Measurements from ENCODE around the gene ATG10. TPM values are rescaled to one million over a fixed set of nuclear protein-coding genes. Genes with fewer than 3 reads are reported as not detected.
"Not testable (repeated sequence)": the region's sequence is repeated elsewhere in the genome, so short reads cannot be mapped to it uniquely, and the experiment has no call there.

ATG10 gene
- total RNA-seq, 1 experiment from 2014 or later = 11.2 TPM

DNA sequence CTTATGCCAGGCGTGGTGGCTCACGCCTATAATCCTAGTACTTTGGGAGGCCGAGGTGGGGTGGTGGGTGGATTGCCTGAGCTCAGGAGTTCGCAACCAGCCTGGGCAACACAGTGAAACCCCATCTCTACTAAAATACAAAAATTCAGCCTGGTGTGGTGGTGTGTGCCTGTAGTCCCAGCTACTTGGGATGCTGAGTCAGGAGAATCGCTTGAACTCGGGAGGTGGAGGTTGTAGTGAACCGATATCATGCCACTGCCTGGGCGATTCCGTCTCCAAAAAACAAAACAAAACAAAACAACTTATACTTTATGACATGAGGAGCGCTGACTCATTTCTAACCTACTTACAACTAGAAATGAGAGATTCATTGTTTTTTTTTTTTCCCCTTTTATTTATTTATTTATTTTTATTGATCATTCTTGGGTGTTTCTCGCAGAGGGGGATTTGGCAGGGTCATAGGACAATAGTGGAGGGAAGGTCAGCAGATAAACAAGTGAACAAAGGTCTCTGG, 10.4 kb downstream of the ATG10 start:
- not testable (repeated sequence) for DNase-seq (ENCODE audit: low read depth)

DNA sequence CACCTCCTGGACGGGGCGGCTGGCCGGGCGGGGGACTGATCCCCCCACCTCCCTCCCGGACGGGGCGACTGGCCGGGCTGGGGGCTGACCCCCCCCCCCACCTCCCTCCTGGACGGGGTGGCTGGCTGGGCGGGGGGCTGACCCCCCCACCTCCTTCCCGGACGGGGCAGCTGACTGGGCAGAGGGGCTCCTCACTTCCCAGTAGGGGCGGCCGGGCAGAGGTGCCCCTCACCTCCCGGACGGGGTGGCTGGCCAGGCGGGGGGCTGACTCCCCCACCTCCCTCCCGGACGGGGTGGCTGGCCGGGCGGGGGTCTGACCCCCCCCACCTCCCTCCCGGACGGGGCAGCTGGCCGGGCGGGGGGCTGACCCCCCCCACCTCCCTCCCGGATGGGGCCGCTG, 11.3 kb downstream of the ATG10 start:
- DNase-seq (ENCODE audit: low read depth) = not testable (repeated sequence)

DNA sequence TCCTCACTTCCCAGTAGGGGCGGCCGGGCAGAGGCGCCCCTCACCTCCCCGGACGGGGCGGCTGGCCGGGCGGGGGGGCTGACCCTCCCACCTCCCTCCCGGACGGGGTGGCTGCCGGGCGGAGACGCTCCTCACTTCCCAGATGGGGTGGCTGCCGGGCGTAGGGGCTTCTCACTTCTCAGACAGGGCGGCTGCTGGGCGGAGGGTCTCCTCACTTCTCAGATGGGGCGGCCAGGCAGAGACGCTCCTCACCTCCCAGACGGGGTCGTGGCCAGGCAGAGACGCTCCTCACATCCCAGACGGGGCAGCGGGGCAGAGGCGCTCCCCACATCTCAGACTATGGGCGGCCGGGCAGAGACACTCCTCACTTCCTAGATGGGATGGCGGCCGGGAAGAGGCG, 11.7 kb downstream of the ATG10 start:
- DNase-seq (ENCODE audit: low read depth) = not testable (repeated sequence)

DNA sequence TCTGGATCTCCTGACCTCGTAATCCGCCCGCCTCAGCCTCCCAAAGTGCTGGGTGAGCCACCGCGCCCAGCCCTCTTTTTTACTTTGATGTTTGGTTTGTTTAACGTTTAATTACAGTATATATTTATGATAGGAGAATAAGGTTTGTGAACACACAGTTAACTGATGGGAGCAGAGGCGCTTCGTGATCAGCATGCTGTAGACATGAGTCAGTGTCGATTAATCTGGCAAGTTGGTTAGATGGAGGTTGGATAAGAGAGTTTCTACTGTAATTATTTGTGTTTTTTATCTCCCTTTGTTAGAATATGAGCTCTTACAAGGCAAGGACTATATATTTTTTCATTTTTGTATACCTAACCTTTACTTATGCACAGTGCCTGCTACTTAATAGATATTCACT, 14.3 kb downstream of the ATG10 start:
- no peak for DNase-seq (ENCODE audit: low read depth)

DNA sequence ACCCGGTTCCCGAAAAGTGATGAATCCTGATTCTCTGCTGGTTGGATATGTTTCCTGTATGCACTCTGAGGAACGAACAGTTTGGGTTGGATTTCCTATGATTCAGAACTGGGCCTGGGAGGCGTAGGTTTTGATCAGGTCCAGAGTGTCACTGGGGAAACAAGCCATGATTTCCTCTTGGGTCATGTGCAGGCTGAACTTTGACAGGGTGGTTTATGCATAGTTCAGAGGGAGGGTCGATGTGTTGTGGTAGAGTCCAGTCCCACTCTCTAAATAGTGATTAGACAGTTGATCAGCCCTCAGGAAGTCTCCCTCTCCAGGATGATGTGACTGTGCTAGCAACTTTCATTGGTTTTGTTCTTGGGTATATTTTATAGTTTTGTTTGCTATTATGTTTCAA, 17.4 kb downstream of the ATG10 start:
- DNase-seq (ENCODE audit: low read depth) = no peak

DNA sequence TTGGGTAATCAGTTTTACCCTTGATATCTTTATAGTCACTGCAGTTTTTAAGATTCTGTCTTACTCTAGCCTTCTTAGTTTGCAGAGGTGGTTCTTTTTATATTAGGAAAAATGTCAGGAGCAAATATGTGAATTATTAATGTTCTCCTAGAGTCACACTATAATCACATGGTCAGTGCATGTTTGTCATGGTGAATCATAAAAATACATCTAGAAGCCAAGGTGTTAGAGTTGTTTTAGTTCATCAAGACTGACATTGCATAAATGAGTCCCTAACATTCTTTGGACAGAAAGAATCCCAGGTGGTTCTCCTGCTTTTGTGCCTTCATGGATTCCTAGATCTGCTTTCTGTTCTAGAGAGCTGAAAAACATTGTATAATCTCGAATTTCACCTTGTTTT, 22.9 kb downstream of the ATG10 start:
- no peak for DNase-seq (ENCODE audit: low read depth)

DNA sequence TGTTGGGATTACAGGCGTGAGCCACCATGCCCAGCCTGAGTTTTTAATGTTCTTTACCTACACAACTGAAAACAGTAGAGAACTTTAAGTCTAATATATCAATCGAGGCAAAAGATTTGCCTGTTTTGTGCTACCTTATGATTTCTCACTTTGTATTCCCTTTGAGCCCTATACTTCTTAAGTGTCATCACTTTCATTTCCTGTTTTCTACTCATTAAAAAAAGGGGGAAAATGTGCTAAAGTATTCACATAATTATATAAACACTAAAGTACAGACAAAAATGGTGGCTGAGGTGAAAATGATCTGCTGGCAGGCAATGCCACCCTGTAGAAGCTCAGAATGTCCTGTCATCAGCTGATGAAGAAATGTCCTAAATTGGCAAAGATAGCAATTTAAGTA, 23.6 kb downstream of the ATG10 start:
- no peak for DNase-seq (ENCODE audit: low read depth)

DNA sequence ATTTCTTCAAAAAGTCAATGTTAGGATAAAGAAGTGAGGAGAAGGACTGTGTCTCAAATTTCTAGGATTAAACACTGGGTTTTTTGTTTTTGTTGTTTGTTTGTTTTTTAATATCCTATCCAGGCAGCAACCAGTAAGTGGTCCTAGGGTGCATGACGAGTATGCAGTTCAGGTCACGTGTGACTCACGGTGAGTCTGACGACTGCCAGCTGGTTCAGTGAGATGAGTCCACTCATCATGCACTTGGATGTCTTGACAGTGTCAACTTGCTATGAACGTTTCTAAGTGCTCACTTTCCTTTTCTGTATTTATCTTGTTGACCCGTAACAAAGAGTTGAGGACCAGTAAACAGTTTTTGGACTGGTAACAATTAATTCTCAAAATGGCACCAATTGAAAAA, 32.7 kb downstream of the ATG10 start:
- peak; percentile 61 for DNase-seq (ENCODE audit: low read depth)

DNA sequence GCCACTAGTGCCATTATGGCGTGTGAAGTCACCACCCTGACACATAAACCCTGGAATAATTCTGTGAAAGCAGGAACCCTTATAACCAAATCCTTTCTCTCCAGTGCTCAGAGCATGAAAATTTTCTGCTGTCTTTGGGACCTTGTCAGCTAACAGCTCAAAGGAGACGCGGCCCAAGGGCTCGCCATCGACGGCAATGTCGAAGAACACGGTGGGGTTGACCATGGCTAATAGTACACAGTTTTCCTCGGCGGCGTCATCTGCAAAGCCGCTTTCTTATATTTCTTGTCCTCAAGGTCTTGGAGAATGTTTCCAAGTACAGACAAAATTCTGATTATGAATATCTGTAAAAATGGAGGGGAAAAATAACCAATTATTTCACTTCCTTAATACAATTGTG, 38.0 kb downstream of the ATG10 start:
- not testable (repeated sequence) for DNase-seq (ENCODE audit: low read depth)

DNA sequence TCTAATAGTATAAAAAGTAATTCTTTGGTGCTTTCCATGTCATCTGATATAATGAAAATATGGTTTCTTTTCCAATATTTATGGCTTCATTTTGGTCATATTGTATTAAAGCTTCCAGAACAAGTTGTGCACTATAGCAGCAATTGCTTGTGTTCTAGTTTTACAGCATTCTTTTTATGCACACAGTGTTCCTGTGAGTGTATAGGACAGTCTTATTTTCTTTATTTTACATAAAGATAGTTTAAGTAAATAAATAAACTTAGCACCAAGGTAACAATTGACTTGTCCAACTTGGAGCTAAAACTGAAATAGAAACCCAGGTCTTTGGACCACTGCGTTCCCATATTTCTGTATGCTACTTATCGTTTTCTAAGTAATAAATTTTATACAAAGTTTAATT, 38.9 kb downstream of the ATG10 start:
- no peak for DNase-seq (ENCODE audit: low read depth)

DNA sequence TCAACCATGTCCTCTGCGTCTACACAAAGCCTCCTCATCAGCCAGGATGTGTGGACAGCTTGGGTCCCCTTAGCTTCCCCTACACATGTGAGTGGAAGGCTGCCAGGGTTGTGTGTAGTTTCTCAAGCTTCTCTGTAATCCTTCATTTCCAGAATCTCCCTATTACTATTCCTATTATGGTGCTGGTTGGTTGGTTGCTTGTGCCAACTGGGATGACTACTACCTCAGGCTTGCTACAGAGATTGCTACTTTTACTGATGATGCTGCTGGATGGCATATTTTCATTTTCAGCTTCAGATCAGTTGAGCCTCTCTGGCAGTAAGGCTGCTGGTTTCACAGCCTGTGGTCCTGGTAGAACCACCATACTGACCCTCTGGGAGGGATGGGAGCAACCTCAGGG, 39.9 kb downstream of the ATG10 start:
- DNase-seq (ENCODE audit: low read depth) = peak; percentile 2

DNA sequence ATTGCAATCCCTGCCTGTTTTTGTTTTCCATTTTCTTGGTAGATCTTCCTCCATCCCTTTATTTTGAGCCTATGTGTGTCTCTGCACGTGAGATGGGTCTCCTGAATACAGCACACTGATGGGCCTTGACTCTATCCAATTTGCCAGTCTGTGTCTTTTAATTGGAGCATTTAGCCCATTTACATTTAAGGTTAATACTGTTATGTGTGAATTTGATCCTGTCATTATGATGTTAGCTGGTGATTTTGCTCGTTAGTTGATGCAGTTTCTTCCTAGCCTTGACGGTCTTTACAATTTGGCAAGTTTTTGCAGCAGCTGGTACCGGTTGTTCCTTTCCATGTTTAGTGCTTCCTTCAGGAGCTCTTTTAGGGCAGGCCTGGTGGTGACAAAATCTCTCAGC, 42.8 kb downstream of the ATG10 start:
- DNase-seq (ENCODE audit: low read depth) = not testable (repeated sequence)

DNA sequence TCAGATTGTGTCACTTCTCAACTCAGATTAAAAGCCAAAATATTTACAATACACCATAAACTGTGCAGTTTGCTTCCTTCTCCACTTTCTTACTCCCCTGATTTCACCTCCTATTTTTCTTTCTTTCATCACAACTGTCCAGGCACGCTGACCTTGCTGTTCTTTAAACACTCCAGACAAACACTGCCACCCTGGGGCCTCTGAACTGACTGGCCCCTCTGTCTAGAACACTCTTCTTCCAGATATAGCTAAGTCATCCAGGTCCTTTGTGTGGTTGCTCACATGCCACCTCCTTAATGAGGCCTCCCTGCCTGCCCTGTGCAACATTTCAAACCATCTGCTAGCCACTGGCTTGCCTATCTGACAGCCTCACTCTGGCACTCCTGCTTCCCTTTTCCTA, 46.6 kb downstream of the ATG10 start:
- DNase-seq (ENCODE audit: low read depth) = peak; percentile 22

DNA sequence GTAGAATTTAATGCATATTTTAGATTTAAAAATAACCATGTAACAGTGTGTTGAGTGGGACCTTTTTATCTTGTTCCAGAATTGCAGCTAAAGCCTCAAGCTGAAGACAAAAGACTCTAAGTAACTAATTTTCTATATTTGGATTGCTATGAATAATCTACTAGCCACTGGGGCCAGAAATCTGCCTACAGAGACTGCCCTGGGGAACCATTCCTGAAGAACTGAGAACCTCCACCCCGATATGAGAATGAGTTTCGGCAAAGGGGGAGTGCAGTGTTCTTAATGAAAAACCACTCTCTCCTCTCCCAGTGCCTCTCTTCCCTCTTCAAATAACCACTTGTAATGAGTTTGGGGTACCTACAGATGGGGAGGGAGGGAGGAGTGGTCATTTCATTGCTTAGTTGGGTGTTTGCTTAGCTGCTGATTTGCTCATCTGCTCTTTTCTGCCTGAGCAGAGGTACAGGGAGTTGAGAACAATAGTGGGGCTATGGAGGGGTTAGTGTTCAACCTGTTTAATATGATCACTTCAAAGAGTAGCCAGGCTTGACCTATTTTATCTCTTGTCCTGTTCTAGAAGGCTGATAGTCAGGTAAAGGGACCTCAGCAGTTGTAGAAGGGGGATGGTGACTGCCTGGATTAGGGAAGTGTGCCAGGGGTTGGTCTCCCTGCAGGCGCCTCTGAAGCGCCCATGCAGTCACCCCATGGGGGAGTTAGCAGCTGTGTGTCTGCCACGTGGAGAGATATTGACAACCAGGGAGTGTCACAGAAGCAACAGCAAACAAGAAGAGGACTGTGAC, 47.7 kb downstream of the ATG10 start:
- no peak for DNase-seq (ENCODE audit: low read depth)

DNA sequence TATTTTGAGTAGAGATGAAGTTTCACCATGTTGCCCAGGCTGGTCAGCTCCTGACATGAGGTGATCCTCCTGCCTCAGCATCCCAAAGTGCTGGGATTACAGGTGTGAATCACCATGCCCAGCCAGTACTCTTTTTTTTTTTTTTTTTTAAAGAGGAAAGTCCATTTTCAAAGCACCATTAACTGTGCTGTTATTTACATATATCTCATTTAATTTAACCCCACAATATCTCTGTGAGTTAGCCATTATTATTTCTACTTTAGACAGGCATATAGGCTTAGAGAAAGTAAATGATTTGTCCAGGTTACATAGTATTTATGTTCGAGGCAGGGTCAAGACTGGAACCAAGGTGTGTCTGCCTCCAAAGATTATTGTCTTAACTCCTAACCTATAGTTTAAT, 50.7 kb downstream of the ATG10 start:
- no peak for DNase-seq (ENCODE audit: low read depth)

DNA sequence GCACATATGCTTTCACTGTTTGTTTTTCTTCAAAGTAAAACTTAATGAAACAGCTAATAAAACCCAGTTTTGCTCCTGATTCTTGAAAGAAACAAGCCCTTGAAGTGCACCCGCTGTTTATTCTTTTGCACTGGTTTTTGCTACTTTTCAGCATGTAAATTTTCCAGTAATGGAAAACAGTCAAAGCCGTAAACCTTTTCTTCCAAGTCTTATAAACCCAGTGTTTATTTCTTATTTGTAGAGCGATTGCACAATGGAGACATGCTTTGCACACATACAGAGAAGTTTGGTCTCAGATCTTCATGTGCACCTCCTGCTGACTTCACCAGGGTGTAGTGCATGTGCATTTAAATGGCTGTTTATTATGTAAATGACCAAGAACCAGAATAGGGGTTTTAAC, 51.8 kb downstream of the ATG10 start:
- no peak for DNase-seq (ENCODE audit: low read depth)

DNA sequence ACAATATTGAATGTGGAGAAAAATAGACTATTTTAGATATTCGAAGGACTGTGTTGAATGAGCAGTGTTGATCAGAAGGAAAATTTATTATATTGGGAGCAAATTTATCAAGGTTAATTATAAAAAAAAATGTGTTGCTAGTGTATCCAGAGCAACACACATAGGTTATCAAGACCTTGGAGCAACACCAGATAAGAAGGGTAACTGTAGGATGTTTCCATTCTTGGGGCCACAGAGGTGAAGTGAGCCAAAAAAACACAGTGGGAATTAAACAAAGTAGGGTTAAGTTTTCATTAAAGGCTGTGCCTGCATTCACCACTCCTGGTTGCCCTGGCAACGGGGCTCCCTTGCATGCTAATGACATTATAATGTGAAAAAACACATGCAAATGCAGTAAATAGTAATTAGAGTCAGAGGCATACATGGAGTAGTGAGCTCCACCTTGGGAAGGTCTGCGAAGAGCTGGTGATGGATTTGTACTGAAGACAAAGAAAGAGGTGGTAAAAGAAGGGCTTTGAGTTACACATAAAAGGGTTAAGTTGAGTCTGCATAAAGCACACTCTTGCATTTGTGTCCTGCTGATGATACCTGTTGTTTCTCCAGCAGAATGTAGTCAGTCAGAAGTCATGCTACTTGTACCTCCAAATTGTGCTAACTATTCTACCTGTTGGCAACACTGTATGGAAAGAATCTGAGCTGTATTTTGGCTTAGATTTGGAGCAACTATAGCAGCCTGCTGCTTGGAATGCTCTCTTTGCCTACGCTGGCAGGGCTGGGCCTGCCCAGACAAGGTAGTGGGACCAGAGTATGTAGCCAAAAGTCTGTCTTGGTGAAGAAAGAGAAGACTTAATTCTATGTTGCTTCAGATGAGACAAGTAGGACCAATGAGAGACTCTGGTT, 59.6 kb downstream of the ATG10 start:
- DNase-seq (ENCODE audit: low read depth) = no peak

DNA sequence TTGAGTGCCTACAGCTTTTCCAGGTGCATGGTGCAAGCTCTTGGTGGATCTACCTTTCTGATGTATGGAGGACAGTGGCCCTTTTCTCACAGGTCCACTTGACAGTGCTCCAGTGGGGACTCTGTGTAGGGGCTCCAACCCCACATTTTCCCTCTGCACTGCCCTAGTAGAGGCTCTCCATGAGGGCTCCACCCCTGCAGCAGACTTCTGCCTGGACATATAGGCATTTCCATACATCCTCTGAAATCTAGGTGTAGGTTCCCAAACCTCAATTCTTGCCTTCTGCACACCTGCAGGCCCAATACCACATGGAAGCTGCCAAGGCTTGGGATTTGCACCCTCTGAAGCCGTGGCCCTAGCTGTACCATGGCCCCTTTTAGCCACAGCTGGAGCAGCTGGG, 71.1 kb downstream of the ATG10 start:
- not testable (repeated sequence) for DNase-seq (ENCODE audit: low read depth)

DNA sequence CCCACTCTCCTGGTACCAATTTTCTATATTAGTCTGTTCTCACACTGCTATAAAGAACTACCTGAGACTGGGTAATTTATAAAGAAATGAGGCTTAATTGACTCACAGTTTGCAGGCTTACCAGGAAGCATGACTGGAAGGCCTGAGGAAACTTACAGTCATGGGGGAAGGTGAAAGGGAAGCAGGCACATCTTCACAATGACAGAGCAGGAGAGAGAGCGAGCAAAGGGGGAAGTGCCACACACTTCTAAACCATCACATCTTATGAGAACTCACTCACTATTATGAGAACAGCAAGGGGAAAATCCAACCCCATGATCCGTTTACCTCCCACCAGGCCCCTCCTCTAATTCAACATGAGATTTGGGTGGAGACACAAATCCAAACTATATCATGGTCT, 72.2 kb downstream of the ATG10 start:
- no peak for DNase-seq (ENCODE audit: low read depth)

DNA sequence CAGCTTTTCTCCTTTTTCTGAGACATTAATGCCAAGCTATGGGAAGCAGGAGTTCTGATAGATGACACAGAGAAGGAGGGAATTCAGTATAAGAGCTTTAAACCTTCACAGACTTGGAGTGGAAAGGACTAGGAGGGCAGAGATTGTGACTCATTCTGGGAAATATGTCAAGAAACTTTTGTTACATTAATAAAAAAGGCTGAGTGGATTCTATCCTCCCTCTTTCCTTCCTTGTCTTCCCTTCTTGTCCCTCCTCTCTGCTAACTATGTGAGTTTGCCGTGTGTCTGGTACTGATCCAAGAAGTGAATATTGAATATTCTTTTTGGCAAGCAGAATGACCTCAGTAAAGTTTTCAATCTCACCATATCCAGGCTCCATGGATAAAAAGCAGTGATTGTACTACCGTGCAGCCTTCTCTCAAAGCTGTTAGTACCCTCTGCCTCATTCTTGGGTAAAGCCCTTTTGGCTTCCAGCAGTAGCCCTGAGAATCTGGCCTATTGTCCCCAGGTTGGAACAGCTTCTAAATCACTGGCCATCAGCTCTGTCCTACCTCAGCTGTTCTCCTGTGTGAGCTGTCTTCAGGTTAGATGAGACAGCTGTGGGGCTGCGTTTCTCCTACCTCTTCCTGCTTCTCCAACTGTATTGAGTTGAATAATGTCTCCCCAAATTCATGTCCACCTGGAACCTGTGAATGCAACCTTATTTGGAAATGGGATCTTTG, 73.9 kb downstream of the ATG10 start:
- peak; percentile 2 for DNase-seq (ENCODE audit: low read depth)

DNA sequence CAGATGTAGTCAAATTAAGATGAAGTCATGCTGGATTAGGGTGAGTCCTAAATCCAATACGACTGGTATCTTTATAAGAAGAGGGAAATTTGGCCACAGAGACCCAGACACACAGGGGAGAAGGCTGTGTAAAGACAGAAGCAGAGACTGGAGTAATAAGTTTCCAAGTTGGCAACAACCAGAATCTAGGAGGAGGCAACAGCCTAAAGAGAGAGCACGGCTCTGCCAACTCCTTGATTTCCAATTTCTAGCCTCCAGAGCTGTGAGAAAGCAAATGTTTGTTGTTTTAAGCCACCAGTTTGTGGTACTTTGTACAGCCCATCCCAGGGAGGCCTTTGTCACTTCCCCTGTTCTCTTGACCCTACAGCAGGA, 74.4 kb downstream of the ATG10 start:
- no peak for DNase-seq (ENCODE audit: low read depth)

DNA sequence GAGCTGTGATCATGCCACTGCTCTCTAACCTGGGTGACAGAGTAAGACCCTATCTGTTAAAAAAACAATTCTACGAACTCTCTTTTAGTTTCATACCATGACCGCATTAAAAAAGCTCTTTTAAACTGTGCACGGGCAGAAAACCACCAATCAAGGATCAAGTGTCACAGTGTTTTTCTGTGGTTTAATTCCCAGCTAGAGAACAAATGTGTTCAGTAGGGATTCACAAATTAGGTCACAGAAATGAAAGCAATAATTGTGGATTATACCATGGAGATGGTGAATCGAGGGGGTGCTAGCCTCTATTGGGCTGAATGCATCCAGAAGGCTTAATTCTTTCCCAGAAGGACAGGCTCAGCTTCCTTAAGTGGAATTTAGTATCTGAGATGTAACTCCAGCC, 79.1 kb downstream of the ATG10 start:
- peak; percentile 7 for DNase-seq (ENCODE audit: low read depth)
